ENCODE results near the gene SERPINB1.

SERPINB1 gene

GRCh38 chr6:2792330-2793110 is 49.1 kb downstream of the SERPINB1 start:
- DNase-seq (ENCODE audit: low read depth) = peak; percentile 72
- H3K4me3 ChIP-seq (ENCODE audit: low read depth, low read length) = no peak overlapping the region
- no peak for TF ChIP-seq CTCF (conservative IDR thresholded peaks at IDR 0.05; ENCODE audit: low read depth, low read length)

DNA sequence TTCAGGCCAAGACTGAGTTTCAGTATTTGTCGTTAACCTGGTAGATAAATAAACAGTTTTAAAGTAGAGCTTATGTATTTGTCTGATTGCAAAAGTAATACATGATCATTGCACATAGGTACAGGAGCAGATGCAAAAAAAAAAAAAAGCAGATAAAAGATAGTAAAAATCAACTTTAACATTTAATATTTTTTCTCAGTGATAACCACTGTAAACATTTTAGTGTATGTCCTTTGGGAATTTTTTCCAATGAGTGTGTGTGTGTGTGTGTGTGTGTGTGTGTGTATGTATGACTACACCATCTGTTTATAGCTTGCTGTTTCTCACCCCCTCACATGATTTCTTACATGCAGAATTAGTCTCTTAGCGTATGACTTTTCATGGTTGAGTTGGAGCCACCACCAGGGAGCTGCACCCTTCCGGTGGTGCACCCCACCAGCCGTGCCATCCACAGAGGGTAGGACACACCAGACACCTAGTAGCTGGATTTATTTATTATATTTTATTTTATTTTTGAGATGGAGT is 50.2 kb downstream of the SERPINB1 start:
- peak; percentile 30 for DNase-seq (ENCODE audit: low read depth)
- no peak overlapping the region for H3K4me3 ChIP-seq (ENCODE audit: low read depth, low read length)
- TF ChIP-seq CTCF (conservative IDR thresholded peaks at IDR 0.05; ENCODE audit: low read depth, low read length) = no peak

- peak; percentile 94 for TF ChIP-seq CTCF (conservative IDR thresholded peaks at IDR 0.05; ENCODE audit: low read depth, low read length)
- no peak overlapping the region for H3K4me3 ChIP-seq (ENCODE audit: low read depth, low read length)
- DNase-seq (ENCODE audit: low read depth) = peak; percentile 96
Measured at GRCh38 chr6:2790588-2791449, 50.8 kb downstream of the SERPINB1 start.

DNA sequence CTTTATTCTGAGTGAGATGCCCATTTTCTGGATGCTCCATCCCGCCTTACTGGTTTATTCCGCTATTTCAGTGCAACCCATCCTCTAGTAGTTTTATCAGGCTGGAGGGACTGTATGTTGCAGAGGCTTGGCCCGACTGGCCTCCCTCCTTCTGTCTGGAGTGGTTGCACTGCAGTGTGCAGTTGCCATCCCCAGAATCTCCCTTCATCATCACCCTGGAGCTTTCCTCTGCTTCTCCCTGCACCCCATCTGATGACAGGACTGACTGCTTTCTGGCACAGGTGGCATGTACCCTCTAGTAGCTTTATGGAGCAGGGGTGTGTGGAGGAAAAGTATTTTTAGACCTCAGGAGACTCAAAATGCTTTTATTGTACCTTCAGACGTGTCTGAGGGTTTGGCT is 55.4 kb downstream of the SERPINB1 start:
- no peak overlapping the region for H3K4me3 ChIP-seq (ENCODE audit: low read depth, low read length)
- no peak for TF ChIP-seq CTCF (conservative IDR thresholded peaks at IDR 0.05; ENCODE audit: low read depth, low read length)
- no peak for DNase-seq (ENCODE audit: low read depth)

GRCh38 chr6:2784930-2785329 is 56.7 kb downstream of the SERPINB1 start:
- TF ChIP-seq CTCF (conservative IDR thresholded peaks at IDR 0.05; ENCODE audit: low read depth, low read length) = no peak
- DNase-seq (ENCODE audit: low read depth) = no peak

DNA sequence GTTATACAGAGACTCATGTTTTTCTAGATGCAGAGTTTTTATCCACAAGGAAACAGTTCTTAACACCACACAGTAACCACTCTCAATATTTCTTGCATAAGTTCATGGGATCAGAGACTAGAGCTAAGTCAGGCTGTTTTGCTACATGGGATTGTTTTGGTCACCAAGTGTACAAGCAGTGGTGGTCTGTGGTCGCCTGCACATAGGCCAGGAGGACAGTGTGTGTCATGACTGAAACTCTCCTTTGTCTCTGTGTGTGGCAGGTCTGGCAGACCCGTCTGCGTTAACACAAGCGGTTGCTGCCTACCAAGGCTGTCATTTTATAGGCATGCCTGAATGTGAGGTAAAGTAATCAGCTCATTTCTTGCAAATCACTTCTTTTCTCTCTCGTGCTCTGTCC is 57.6 kb downstream of the SERPINB1 start:
- no peak overlapping the region for H3K4me3 ChIP-seq (ENCODE audit: low read depth, low read length)
- no peak for TF ChIP-seq CTCF (conservative IDR thresholded peaks at IDR 0.05; ENCODE audit: low read depth, low read length)
- no peak for DNase-seq (ENCODE audit: low read depth)

More at GRCh38 chr6:2784930-2785329, 56.7 kb downstream of the SERPINB1 start:
- no peak overlapping the region for H3K4me3 ChIP-seq (ENCODE audit: low read depth, low read length)

All from choroid plexus epithelial cell (primary cell).